HEK293 (cell line): ENCODE measurements around the gene SLC38A9.
"Not testable (repeated sequence)": the region's sequence is repeated elsewhere in the genome, so short reads cannot be mapped to it uniquely, and the experiment has no call there.

Source experiments
- CTCF ChIA-PET: fragments of 350-600 bp; formaldehyde crosslinking; extraction: SDS; loops from one replicate; lab custom pipeline; 2021; ENCODE audit warnings: antibody characterized with exemption; lab: Yijun Ruan, JAX
- POLR2A ChIA-PET: fragments of 300-600 bp; formaldehyde crosslinking; extraction: SDS; loops from one replicate; lab custom pipeline; 2020; ENCODE audit warnings: antibody characterized with exemption, inconsistent platforms; lab: Yijun Ruan, JAX
- H3K27ac ChIP-seq: fragments of 200-500 bp; sonication (Bioruptor generic); 2 replicates; pipeline ENCODE4 v1.5.1; 2014; ENCODE audit warnings: low read depth, low read length, control low read depth, inconsistent platforms; ENCODE audit errors: extremely low read depth
- H3K36me3 ChIP-seq, 2 experiments: fragments of 200-500 bp in 1 of 2; sonication (Bioruptor generic) in 1 of 2; 1 replicate in 1 of 2; 2 replicates in 1 of 2; pipeline ENCODE4 v1.5.1; 2014 to 2017; ENCODE audit warnings: inconsistent platforms in 2 of 2, low read length in 2 of 2; ENCODE audit not compliant: control insufficient read depth in 2 of 2, insufficient read depth in 1 of 2
- H3K4me1 ChIP-seq: fragments of 200-500 bp; sonication (Bioruptor generic); 2 replicates; pipeline ENCODE4 v1.5.1; 2014; ENCODE audit warnings: mild to moderate bottlenecking, low read length, inconsistent platforms; ENCODE audit not compliant: control insufficient read depth, insufficient read depth
- H3K4me3 ChIP-seq: 2 replicates; pipeline ENCODE4 v1.5.1; 2011; ENCODE audit warnings: low read depth, mild to moderate bottlenecking, control low read depth, low read length, moderate library complexity
- H3K9me3 ChIP-seq: fragments of 200-500 bp; sonication (Bioruptor generic); 2 replicates; pipeline ENCODE4 v1.5.1; 2014; ENCODE audit warnings: low read depth, low read length, inconsistent platforms; ENCODE audit not compliant: control insufficient read depth, insufficient read depth
- CTCF ChIP-seq: fragments of 450-650 bp; formaldehyde crosslinking; IDR thresholded peaks from 2 replicates; pipeline ENCODE4 v1.5.1; 2016; ENCODE audit warnings: missing biosample characterization, missing genetic modification characterization
- OSR2 ChIP-seq: fragments of 450-650 bp; formaldehyde crosslinking; IDR thresholded peaks from 2 replicates; pipeline ENCODE4 v1.5.1; 2016; ENCODE audit warnings: missing biosample characterization, missing genetic modification characterization
- SCRT2 ChIP-seq: fragments of 450-650 bp; formaldehyde crosslinking; IDR thresholded peaks from 2 replicates; pipeline ENCODE4 v1.5.1; 2016; ENCODE audit warnings: missing biosample characterization, missing genetic modification characterization
- TSHZ1 ChIP-seq: fragments of 450-650 bp; formaldehyde crosslinking; IDR thresholded peaks from 2 replicates; pipeline ENCODE4 v1.5.1; 2016; ENCODE audit warnings: missing biosample characterization, missing genetic modification characterization, borderline replicate concordance
- ZBTB26 ChIP-seq: fragments of 450-650 bp; formaldehyde crosslinking; optimal IDR thresholded peaks from 2 replicates; pipeline ENCODE3; 2016; ENCODE audit warnings: missing biosample characterization, mild to moderate bottlenecking, missing genetic modification characterization
- ZNF184 ChIP-seq: fragments of 450-650 bp; IDR thresholded peaks from 2 replicates; pipeline ENCODE4 v1.5.1; 2018; ENCODE audit warnings: missing biosample characterization, mild to moderate bottlenecking, missing genetic modification characterization
- ZNF2 ChIP-seq: fragments of 450-650 bp; formaldehyde crosslinking; IDR thresholded peaks from 2 replicates; pipeline ENCODE4 v1.5.1; 2016; ENCODE audit warnings: missing biosample characterization, missing genetic modification characterization
- ZNF404 ChIP-seq: fragments of 450-650 bp; formaldehyde crosslinking; IDR thresholded peaks from 2 replicates; pipeline ENCODE4 v1.5.1; 2017; ENCODE audit warnings: missing biosample characterization, missing genetic modification characterization
- ZNF530 ChIP-seq: fragments of 450-650 bp; formaldehyde crosslinking; IDR thresholded peaks from 2 replicates; pipeline ENCODE4 v1.5.1; 2016; ENCODE audit warnings: low read depth, missing biosample characterization, missing genetic modification characterization
- ZNF558 ChIP-seq: fragments of 450-650 bp; formaldehyde crosslinking; IDR thresholded peaks from 2 replicates; pipeline ENCODE4 v1.5.1; 2016; ENCODE audit warnings: missing biosample characterization, missing genetic modification characterization
- ZNF792 ChIP-seq: fragments of 450-650 bp; formaldehyde crosslinking; IDR thresholded peaks from 2 replicates; pipeline ENCODE4 v1.5.1; 2016; ENCODE audit warnings: missing biosample characterization, missing genetic modification characterization

Gene SLC38A9

GRCh38 chr5:55720188-55720703 lies 8.1 kb upstream of the SLC38A9 start (continued):
- no peak for TF ChIP-seq CTCF (tag by site-specific recombination)

GRCh38 chr5:55719026-55719425 lies 6.9 kb upstream of the SLC38A9 start:
- H3K27ac ChIP-seq, POLR2A ChIA-PET, H3K9me3 ChIP-seq, CTCF ChIA-PET, H3K36me3 ChIP-seq, H3K4me3 ChIP-seq, H3K4me1 ChIP-seq: not testable (repeated sequence)

- Histone ChIP-seq H3K4me1 (no peaks in the 10 kb centered on the region), H3K27ac (no peak overlapping the region), H3K36me3 (no peaks in the 10 kb centered on the region; a peak in 1 of 3 replicates), H3K9me3 (no peaks in the 10 kb centered on the region; the same call in 1 of the 2 replicates), H3K4me3 (no peak overlapping the region)
- CTCF ChIA-PET, result interaction anchor here (0.5 to 0.7 kb wide), 2 partner anchors 11 to 480 kb away, joined by 3 read pairs; no protein-coding TSS in a partner anchor
- POLR2A ChIA-PET, result no interaction called here
- peak; percentile 93 for TF ChIP-seq ZNF558 (tag by site-specific recombination)
- no peak for TF ChIP-seq OSR2
Measured at GRCh38 chr5:55715519-55716078, 3.5 kb upstream of the SLC38A9 start.

- no peaks in the 10 kb centered on the region for H3K4me1 ChIP-seq
- no peaks in the 10 kb centered on the region; a peak in 1 of 3 replicates for H3K36me3 ChIP-seq
- no peak overlapping the region for H3K27ac ChIP-seq
- no peak for TF ChIP-seq ZNF530 (tag by site-specific recombination)
- no peak for TF ChIP-seq ZNF184 (tag by site-specific recombination)
- TF ChIP-seq ZBTB26 (tag by site-specific recombination), result no peak
- TF ChIP-seq TSHZ1, result no peak
- TF ChIP-seq ZNF404 (tag by site-specific recombination), result no peak
- no peak for TF ChIP-seq ZNF792 (tag by site-specific recombination)
- no peak for TF ChIP-seq ZNF2 (tag by site-specific recombination)
- TF ChIP-seq SCRT2 (tag by site-specific recombination), result no peak
- no peak overlapping the region for H3K4me3 ChIP-seq
- ChIA-PET POLR2A (no interaction called here), CTCF (interaction anchor here (0.9 kb wide), 1 partner anchor 11 kb away, joined by 4 read pairs; no protein-coding TSS in a partner anchor)
- no peaks in the 10 kb centered on the region; the same call in 1 of the 2 replicates for H3K9me3 ChIP-seq
Measured at GRCh38 chr5:55714749-55715148, 2.6 kb upstream of the SLC38A9 start.
